GM19035 (cell line): Measurements from ENCODE around the gene WASF1.
"Not testable (repeated sequence)": the region's sequence is repeated elsewhere in the genome, so short reads cannot be mapped to it uniquely, and the experiment has no call there.

Experiments
- ATAC-seq: cut with Tn5 transposase; IDR thresholded peaks from one replicate; pipeline ENCODE4 v1.9.1; 2021; ENCODE audit not compliant: unreplicated experiment

Gene WASF1

DNA sequence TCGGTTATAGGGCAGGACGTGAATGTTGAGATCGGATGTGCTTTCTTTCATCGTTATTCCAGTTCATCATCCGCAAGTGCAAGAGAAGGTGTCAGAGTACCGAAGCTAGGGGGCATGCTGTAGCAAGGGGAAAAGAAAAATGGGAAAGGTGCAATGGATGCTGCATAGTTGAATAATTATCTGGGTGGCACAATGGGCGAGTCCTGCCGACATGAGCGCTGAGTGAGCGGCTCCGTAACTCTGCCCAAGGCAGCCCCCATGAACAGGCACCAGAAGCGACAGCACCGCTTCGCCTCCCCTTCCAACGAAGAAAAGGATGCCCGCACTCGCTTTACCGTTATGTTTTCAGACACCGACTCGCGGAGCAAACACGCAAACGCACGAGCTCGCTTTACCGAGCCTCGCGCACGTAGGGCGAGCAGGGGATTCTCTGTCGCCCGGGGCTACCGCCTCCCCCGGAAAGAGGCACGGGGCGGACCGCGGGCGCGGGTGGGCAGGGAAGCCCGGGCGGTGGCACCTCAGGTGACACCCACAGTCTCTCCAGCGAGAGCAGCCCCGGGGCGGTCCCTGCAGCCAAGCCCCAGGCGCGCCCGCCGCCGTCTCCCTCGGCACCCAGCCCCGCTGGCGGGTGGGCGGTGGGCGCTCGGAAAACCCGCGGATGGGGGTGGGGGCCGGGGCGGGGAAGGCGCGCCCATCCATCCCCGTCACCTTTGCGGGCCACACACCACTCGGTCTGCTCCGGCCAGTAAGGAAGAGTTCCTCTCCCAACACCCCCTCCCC, 654 bp downstream of the WASF1 start:
- ATAC-seq, result peak; percentile 20

DNA sequence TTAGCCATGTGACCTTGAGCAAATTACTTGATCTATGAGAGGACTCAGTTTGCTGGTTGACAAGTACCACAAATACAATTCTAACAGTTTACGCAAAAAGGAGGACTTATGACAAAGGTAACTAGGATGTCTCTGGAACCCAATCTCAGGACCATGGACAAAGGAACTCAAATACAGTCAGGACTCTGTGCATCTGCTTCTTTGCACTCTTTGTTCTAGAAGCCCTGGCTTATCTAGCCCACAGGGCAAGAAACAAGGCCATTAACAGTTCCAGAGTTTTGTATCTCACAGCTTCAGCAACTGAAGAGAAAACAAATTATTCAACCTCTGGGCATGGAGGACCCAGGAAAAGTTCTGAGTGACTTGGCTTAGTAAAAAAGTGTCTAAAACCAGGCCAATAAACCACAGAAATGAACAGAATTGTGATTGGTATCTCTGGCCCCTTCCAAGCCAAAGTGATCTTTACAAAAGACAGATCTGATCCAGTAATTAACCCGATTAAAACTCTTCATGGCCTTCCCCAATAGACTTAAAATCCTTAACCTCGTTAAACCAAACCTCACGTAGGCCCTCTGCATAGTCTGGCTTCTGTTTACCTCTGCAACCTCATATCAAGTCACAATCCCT, 5.9 kb downstream of the WASF1 start:
- no peak for ATAC-seq

- ATAC-seq, result no peak
Observed at GRCh38 chr6:110170081-110170480, 9.4 kb downstream of the WASF1 start.

- no peak for ATAC-seq
Observed at GRCh38 chr6:110158479-110158878, 21.0 kb downstream of the WASF1 start.

DNA sequence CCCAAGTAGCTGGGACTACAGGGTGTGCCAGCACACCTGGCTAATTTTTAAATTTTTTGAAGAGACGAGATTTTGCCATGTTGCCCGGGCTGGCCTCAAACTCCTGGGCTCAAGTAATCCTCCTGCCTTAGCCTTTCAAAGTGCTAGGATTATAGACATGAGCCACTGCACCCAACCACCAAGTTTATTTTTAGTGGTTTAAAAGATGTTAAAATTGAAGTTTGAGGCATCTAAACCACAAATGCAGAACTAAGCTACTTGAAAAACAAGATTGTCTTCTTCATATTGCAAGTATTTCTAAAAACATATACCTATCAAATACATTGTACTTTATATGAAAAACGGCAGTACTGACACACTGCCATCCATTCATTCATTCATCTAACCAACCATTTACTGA, 31.6 kb downstream of the WASF1 start:
- no peak for ATAC-seq

DNA sequence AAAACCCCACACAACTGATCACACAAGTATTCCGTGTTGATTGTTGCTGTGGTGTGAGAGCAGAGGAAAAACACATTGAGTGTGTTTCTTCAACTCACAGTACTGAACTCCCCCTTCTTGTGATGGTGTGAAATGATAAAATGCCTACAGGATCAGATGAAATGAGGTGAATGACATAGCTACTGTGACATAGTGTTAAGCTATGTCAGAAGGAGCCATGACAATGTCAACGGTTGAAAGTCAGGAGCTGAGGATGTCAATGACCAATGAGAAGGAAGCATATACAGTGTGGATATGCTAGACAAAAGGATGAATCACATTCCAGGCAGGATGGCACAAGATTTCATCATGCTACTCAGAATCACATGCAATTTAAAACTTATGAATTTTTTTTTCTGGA, 38.8 kb downstream of the WASF1 start:
- ATAC-seq, result no peak

GRCh38 chr6:110139052-110139451, 40.4 kb downstream of the WASF1 start:
- no peak for ATAC-seq

- no peak for ATAC-seq
Observed at GRCh38 chr6:110137924-110138887, 41.3 kb downstream of the WASF1 start.

GRCh38 chr6:110130362-110130761, 49.1 kb downstream of the WASF1 start:
- ATAC-seq, result no peak

GRCh38 chr6:110128418-110128817, 51.1 kb downstream of the WASF1 start:
- no peak for ATAC-seq

DNA sequence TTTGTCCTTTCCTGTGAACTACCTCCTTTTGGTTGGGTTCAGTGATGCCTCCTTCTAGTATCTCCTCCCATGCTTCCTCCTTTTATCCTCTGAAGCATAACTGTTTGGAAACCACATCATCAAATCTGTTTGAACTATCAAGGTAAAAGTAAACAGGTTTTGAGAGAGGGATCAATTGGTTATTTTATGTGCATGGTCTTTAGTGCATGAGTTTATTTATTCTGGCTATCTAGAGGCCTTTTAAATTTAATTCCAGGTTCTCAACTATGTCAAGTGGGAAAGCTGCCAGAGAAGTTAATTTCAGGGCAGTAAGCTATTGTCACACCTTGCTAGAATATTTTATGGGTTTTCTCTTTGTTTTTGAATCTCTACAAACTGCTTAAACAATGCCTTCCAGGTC, 54.1 kb downstream of the WASF1 start:
- ATAC-seq, result no peak

GRCh38 chr6:110121655-110122054, 57.8 kb downstream of the WASF1 start:
- ATAC-seq, result not testable (repeated sequence)

DNA sequence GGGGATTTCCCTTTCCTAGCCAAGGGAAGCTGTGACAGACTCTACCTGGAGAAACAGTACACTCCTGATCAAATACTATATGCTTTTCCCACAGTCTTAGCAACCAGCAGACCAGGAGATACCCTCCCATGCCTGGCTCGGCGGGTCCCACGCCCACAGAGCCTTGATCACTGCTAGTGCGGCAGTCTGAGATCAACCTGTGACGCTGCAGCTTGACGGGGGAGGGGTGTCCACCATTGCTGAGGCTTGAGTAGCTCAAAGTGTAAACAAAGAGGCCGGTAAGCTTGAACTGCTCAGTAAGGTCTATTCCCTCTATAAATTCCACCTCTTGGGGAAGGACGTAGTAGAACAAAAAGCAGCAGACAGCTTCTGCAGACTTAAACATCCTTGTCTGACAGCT, 63.2 kb downstream of the WASF1 start:
- no peak for ATAC-seq

DNA sequence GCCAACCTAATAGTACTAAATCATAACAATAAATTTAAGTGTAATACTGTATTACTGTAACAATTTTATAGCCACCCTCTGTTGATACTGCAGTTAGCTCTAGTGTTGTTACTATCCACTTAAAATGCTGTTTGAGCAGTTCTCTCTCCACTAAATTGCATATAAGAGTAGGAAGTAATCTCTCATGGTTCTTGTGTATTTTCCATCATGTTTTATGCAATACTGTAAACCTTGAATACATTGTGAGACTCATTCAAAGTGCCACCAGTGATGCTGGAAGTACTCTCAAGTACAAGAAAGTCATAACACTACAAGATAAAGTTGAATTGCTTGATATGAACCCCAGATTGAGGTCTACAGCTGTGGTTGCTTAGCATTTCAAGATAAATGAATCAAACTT, 65.5 kb downstream of the WASF1 start:
- ATAC-seq, result no peak

GRCh38 chr6:110105296-110105695, 74.2 kb downstream of the WASF1 start:
- ATAC-seq, result no peak

DNA sequence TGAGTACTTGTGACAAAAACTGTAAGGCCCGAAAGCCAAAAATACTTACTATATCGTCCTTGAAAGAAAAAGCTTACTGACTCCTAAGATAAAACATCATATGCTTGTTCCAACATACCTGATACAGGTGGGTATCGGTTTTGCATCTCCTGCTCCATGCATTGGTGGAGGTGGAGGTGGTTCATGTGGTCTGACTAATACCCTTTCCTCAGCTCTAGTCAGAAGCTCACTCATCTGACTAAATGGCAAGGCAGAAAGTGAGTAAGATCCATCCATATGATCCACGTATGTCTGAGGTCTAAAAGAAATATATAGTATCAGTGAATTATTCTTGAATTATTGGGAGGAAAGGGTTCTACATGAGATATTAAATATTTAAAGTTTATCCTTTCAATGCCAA, 76.2 kb downstream of the WASF1 start:
- ATAC-seq, result no peak

DNA sequence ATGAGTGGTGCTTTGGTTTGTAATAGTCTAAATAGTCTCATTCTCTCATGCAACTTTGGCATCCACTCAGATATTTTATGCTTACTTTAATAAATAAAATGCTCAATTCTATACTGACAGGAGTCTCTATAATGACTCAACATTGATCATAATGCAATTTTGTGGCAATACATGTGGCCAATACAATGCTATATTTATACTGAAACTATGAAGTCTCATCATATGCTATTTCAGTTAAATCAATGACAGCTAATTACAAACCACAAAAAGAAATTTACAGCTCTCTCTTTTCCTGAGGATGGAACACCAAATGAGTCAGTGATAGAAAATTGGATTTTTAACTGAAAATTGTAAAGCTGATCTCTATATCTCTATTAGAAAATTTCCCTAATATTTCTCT, 77.1 kb downstream of the WASF1 start:
- no peak for ATAC-seq

DNA sequence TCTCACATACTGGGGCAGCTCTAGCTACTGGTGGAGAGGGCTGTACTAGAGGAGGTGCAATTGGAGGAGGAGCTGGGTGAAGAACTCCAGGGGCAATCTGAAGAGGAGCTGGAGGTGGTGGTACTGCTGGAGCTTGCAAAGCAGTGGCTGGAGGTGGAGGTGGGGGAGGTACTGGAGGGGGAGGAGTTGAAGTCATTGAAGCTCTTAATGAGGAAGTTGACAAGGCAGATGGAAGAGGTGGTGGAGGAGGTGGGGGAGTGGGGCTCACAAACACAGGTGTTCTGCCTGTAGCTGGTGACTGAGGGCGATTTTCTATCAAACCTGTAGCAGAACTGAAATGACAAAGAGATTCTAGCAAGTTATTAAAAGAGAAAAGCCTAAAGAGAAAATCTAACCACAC, 77.6 kb downstream of the WASF1 start:
- ATAC-seq, result no peak

GRCh38 chr6:110098511-110099116, 80.9 kb downstream of the WASF1 start:
- no peak for ATAC-seq

DNA sequence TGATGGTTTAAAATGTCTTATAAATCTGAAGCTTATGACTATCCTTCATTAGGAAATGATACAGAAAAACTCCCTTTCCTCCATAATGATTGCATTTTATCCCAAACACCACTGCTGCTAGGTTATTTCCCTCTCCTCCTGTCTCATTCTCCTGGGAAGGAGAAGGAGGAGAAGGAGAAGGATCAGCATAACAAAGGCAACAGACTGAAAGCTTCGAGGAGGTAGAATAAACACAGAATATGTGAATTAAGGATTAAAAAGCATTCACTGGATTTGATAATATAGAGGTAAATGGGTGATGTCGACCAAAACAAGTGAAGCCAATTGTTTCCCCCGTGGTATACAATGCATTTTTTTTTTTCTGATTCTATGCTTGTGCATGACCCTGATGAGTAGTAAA, 82.0 kb downstream of the WASF1 start:
- ATAC-seq, result no peak

DNA sequence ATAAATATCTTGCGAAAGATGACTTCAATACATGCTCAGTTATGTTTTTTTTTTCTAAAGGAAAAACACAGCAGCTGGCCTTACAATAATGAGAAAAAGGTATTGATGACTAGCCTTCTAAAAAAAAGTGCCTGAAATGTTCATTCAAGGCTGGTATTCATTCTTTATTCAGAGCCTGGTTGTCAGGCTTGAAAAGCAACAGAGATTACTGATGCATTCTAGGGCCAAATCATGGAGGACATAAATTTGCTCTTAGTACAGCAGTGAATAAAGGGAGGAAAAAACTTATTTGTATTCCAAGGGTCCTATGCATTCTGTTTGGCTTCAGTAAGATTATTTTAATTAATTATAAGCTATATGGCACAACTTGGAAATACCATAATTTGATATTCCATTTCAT, 83.5 kb downstream of the WASF1 start:
- no peak for ATAC-seq
